HCT116 (cell line): ENCODE measurements around the gene HYI. TPM values are rescaled to one million over a fixed set of nuclear protein-coding genes. Genes with fewer than 3 reads are reported as not detected.

Experiments
- ATAC-seq: fragments of 200-7000 bp; cut with Tn5 transposase; 2 replicates; pipeline ENCODE4 v1.9.1; 2020; ENCODE audit warnings: mild to moderate bottlenecking, moderate library complexity
- BruUV-seq: library from RNA; stranded (reverse); fragments of 400-500 nt; replicated peaks from 2 replicates; lab custom pipeline; 2021; lab: Mats Ljungman, UMichigan
- CTCF ChIA-PET: fragments of 300-600 bp; sonication (Branson Sonifier 250); formaldehyde crosslinking; loops from one replicate; lab custom pipeline; 2021; ENCODE audit warnings: antibody characterized with exemption; lab: Charles Lee
- POLR2A ChIA-PET: fragments of 300-600, 350-600 bp; sonication (Branson Sonifier 250); formaldehyde crosslinking; loops from one replicate; lab custom pipeline; 2021; ENCODE audit warnings: antibody characterized with exemption; lab: Charles Lee
- RAD21 ChIA-PET, 2 experiments: fragments of 300-600 bp; sonication (Branson Sonifier 250); formaldehyde crosslinking; loops; one replicate each; lab custom pipeline; 2023; ENCODE audit warnings: low total read pairs in 2 of 2; ENCODE audit not compliant: uncharacterized antibody in 2 of 2, unreplicated experiment in 2 of 2, low non-redundant PET in 1 of 2; lab: Charles Lee
- DNase-seq: peaks from one replicate; pipeline ENCODE4 v3.0.0-alpha.2; 2010; ENCODE audit warnings: low read depth, low spot score
- H2AFZ ChIP-seq: fragments of 200-600 bp; shearing (Covaris generic), sonication (generic); 2 replicates; pipeline ENCODE4 v1.6.1; 2017; ENCODE audit warnings: low read depth, mixed run types, mixed read lengths, antibody characterized with exemption, low read length; ENCODE audit not compliant: poor library complexity, severe bottlenecking
- H3K27ac ChIP-seq: 2 replicates; pipeline ENCODE4 v1.5.1; 2012; ENCODE audit warnings: low read depth, low read length
- H3K27me3 ChIP-seq: fragments of 200-600 bp; sonication (generic); 2 replicates; pipeline ENCODE4 v1.6.1; 2016; ENCODE audit warnings: mixed run types, low read length, mixed read lengths; ENCODE audit not compliant: insufficient read depth
- H3K36me3 ChIP-seq, 2 experiments: fragments of 200-500 bp in 1 of 2; fragments of 200-600 bp in 1 of 2; sonication (Bioruptor generic) in 1 of 2; sonication (generic) in 1 of 2; 2 replicates each; pipeline versions ENCODE4 v1.5.1 to v1.6.1; 2014 to 2016; ENCODE audit warnings: low read length in 2 of 2, inconsistent platforms in 1 of 2, mixed read lengths in 1 of 2, mixed run types in 1 of 2; ENCODE audit not compliant: insufficient read depth in 2 of 2, control insufficient read depth in 1 of 2
- H3K4me1 ChIP-seq, 2 experiments: fragments of 200-600 bp in 1 of 2; sonication (generic) in 1 of 2; 2 replicates each; pipeline versions ENCODE4 v1.5.1 to v1.6.1; 2012 to 2017; ENCODE audit warnings: low read length in 2 of 2, inconsistent platforms in 1 of 2, mild to moderate bottlenecking in 1 of 2, mixed read lengths in 1 of 2, mixed run types in 1 of 2, moderate library complexity in 1 of 2; ENCODE audit not compliant: insufficient read depth in 2 of 2, control insufficient read depth in 1 of 2
- H3K4me2 ChIP-seq: fragments of 200-600 bp; sonication (generic); 2 replicates; pipeline ENCODE4 v1.6.1; 2017; ENCODE audit warnings: mixed run types, low read length, mixed read lengths
- H3K4me3 ChIP-seq, 2 experiments: fragments of 200-600 bp in 1 of 2; sonication (generic) in 1 of 2; replicated peaks in 1 of 2; 2 replicates each; pipeline ENCODE4 v1.5.1; 2011 to 2016; ENCODE audit warnings: low read length in 2 of 2, control low read depth in 1 of 2, low read depth in 1 of 2, mild to moderate bottlenecking in 1 of 2, mixed read lengths in 1 of 2, mixed run types in 1 of 2
- H3K79me2 ChIP-seq: fragments of 200-600 bp; sonication (generic); 2 replicates; pipeline ENCODE4 v1.6.1; 2017; ENCODE audit warnings: mild to moderate bottlenecking, mixed run types, low read length, moderate library complexity, mixed read lengths; ENCODE audit not compliant: insufficient read depth
- H3K9ac ChIP-seq: fragments of 200-600 bp; sonication (generic); 2 replicates; pipeline ENCODE4 v1.6.1; 2016; ENCODE audit warnings: low read length, mixed read lengths
- H3K9me2 ChIP-seq: fragments of 200-600 bp; sonication (generic), shearing (Covaris generic); 2 replicates; pipeline ENCODE4 v1.6.1; 2017; ENCODE audit warnings: mixed run types, mild to moderate bottlenecking, moderate library complexity; ENCODE audit not compliant: insufficient read depth
- H3K9me3 ChIP-seq, 2 experiments: fragments of 200-500 bp in 1 of 2; fragments of 200-600 bp in 1 of 2; sonication (Bioruptor generic) in 1 of 2; sonication (generic) in 1 of 2; 2 replicates each; pipeline ENCODE4 v1.6.1; 2014 to 2017; ENCODE audit warnings: low read length in 2 of 2, mixed read lengths in 2 of 2, inconsistent platforms in 1 of 2, low read depth in 1 of 2, mild to moderate bottlenecking in 1 of 2, mixed run types in 1 of 2, moderate library complexity in 1 of 2; ENCODE audit not compliant: control insufficient read depth in 1 of 2, insufficient read depth in 1 of 2
- H4K20me1 ChIP-seq: fragments of 200-600 bp; sonication (generic), shearing (Covaris generic); 2 replicates; pipeline ENCODE4 v1.6.1; 2017; ENCODE audit warnings: mixed run types, mild to moderate bottlenecking, moderate library complexity; ENCODE audit not compliant: insufficient read depth
- CBX3 ChIP-seq: IDR thresholded peaks from 2 replicates; pipeline ENCODE4 v1.6.1; 2012; ENCODE audit warnings: low read depth
- CEBPB ChIP-seq: IDR thresholded peaks from 2 replicates; pipeline ENCODE4 v1.6.1; 2012; ENCODE audit warnings: low read depth
- ELF1 ChIP-seq: IDR thresholded peaks from 2 replicates; pipeline ENCODE4 v1.6.1; 2012; ENCODE audit warnings: low read depth, borderline replicate concordance
- EZH2 ChIP-seq: fragments of 200-600 bp; sonication (generic); IDR thresholded peaks from 2 replicates; pipeline ENCODE4 v1.6.1; 2017; ENCODE audit warnings: antibody characterized with exemption, mixed run types
- EZH2phosphoT487 ChIP-seq: fragments of 200-600 bp; IDR thresholded peaks from 2 replicates; pipeline ENCODE4 v1.6.1; 2018; ENCODE audit warnings: antibody characterized with exemption, borderline replicate concordance
- FOSL1 ChIP-seq: IDR thresholded peaks from 2 replicates; pipeline ENCODE4 v1.6.1; 2012; ENCODE audit warnings: low read depth
- JUND ChIP-seq: IDR thresholded peaks from 2 replicates; pipeline ENCODE4 v1.6.1; 2012
- POLR2A ChIP-seq: IDR thresholded peaks from 2 replicates; pipeline ENCODE4 v1.7.0; 2011; ENCODE audit warnings: borderline replicate concordance; ENCODE audit not compliant: insufficient read depth, insufficient read length; ENCODE audit errors: extremely low read depth
- POLR2AphosphoS5 ChIP-seq: IDR thresholded peaks from 2 replicates; pipeline ENCODE4 v1.6.1; 2011; ENCODE audit warnings: mild to moderate bottlenecking, low read depth, low read length, moderate library complexity
- SP1 ChIP-seq: IDR thresholded peaks from 2 replicates; pipeline ENCODE4 v1.6.1; 2012; ENCODE audit warnings: low read depth
- ZNF274 ChIP-seq: fragments of 200-500 bp; sonication (Bioruptor generic); IDR thresholded peaks from 2 replicates; pipeline ENCODE4 v1.6.1; 2014; ENCODE audit warnings: mild to moderate bottlenecking, low read depth, low read length, inconsistent platforms
- intact Hi-C: fragments of 100-400 bp; cut with micrococcal nuclease; formaldehyde crosslinking; loops from 2 replicates; pipeline ENCODE4 v1.10.0; 2022
- total RNA-seq: library from RNA; stranded (reverse); gene quantifications from one replicate; pipeline ENCODE4 v1.2.1, GENCODE V29; 2021; ENCODE audit not compliant: unreplicated experiment
- TF ChIP-seq, protein P1 (sequence below): IDR thresholded peaks from 2 replicates; pipeline ENCODE4 v1.6.1; 2012; ENCODE audit warnings: low read depth
- TF ChIP-seq, protein P2 (sequence below): IDR thresholded peaks from 2 replicates; pipeline ENCODE4 v1.6.1; 2012

Gene HYI
- total RNA-seq, 1 experiment from 2014 or later: 13.9 TPM

- TF ChIP-seq JUND: no peak
- TF ChIP-seq CEBPB: no peak
- TF ChIP-seq ZNF274: no peak
- TF ChIP-seq EZH2: no peak
- TF ChIP-seq FOSL1: no peak
- no peak for TF ChIP-seq EZH2phosphoT487
Observed at GRCh38 chr1:43488165-43488564, 34.4 kb upstream of the HYI start (continued).

DNA sequence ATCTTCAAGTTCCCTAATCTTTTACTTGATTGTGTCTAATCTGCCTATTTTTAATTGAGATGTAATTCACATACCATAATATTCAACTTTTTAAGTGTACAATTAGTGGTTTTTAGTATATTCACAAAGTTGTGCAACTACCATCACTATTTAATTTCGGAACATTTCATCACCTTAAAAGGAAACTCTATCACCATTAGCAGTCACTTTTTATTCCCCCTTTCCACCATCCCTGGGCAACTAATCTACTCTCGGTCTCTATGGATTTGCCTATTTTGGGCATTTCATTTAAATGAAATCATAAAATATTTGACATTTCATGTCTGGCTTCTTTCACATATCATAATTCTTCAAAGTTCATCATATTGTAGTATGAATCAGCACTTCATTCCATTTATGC, 30.6 kb upstream of the HYI start:
- no peak for DNase-seq
- no peak overlapping the region for H3K9ac ChIP-seq
- H3K27ac ChIP-seq: no peak overlapping the region
- ATAC-seq: no peak
- POLR2A ChIA-PET: no interaction called here
- no peaks in the 10 kb centered on the region for H3K9me2 ChIP-seq
- peaks cover 6 to 7% of the 10 kb centered on the region in 2 experiments; a peak in 2 of 4 replicates for H3K9me3 ChIP-seq
- RAD21 ChIA-PET: no interaction called here
- no peaks in the 10 kb centered on the region for H4K20me1 ChIP-seq
- H3K4me2 ChIP-seq: no peak overlapping the region
- no peaks in the 10 kb centered on the region for H3K79me2 ChIP-seq
- TF ChIP-seq ZNF274 (no peak), EZH2 (no peak), ELF1 (no peak), POLR2A (no peak), SP1 (no peak), CBX3 (no peak), POLR2AphosphoS5 (no peak), CEBPB (no peak)
- TF ChIP-seq, protein P1, sequence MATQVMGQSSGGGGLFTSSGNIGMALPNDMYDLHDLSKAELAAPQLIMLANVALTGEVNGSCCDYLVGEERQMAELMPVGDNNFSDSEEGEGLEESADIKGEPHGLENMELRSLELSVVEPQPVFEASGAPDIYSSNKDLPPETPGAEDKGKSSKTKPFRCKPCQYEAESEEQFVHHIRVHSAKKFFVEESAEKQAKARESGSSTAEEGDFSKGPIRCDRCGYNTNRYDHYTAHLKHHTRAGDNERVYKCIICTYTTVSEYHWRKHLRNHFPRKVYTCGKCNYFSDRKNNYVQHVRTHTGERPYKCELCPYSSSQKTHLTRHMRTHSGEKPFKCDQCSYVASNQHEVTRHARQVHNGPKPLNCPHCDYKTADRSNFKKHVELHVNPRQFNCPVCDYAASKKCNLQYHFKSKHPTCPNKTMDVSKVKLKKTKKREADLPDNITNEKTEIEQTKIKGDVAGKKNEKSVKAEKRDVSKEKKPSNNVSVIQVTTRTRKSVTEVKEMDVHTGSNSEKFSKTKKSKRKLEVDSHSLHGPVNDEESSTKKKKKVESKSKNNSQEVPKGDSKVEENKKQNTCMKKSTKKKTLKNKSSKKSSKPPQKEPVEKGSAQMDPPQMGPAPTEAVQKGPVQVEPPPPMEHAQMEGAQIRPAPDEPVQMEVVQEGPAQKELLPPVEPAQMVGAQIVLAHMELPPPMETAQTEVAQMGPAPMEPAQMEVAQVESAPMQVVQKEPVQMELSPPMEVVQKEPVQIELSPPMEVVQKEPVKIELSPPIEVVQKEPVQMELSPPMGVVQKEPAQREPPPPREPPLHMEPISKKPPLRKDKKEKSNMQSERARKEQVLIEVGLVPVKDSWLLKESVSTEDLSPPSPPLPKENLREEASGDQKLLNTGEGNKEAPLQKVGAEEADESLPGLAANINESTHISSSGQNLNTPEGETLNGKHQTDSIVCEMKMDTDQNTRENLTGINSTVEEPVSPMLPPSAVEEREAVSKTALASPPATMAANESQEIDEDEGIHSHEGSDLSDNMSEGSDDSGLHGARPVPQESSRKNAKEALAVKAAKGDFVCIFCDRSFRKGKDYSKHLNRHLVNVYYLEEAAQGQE: no peak
- TF ChIP-seq, protein P2, sequence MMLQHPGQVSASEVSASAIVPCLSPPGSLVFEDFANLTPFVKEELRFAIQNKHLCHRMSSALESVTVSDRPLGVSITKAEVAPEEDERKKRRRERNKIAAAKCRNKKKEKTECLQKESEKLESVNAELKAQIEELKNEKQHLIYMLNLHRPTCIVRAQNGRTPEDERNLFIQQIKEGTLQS: no peak
- intact Hi-C loops: no loop called here
- H3K4me1 ChIP-seq: no peaks in the 10 kb centered on the region
- H3K27me3 ChIP-seq: no peaks in the 10 kb centered on the region
- CTCF ChIA-PET: no interaction called here
- H3K36me3 ChIP-seq: no peaks in the 10 kb centered on the region
- no TSS peak for BruUV-seq
- H2AFZ ChIP-seq: no peak overlapping the region
- H3K4me3 ChIP-seq: no peak overlapping the region
